Smooth muscle cell (in vitro differentiated cells): Measurements from ENCODE around the gene ACYP2. TPM values are rescaled to one million over a fixed set of nuclear protein-coding genes. Genes with fewer than 3 reads are reported as not detected.
"Not testable (repeated sequence)": the region's sequence is repeated elsewhere in the genome, so short reads cannot be mapped to it uniquely, and the experiment has no call there.

Source experiments
- DNase-seq: peaks from one replicate; lab custom pipeline; 2025; ENCODE audit not compliant: unreplicated experiment; lab: John Stamatoyannopoulos, UW
- H2AFZ ChIP-seq: fragments of 200-600 bp; sonication (generic); 2 replicates; pipeline ENCODE4 v1.6.0; 2016; ENCODE audit warnings: antibody characterized with exemption, low read depth, mild to moderate bottlenecking
- H3F3A ChIP-seq: fragments of 200-600 bp; sonication (generic); 2 replicates; pipeline ENCODE4 v1.6.0; 2017; ENCODE audit warnings: antibody characterized with exemption, low read depth
- H3K27ac ChIP-seq: fragments of 200-600 bp; sonication (generic); 2 replicates; pipeline ENCODE4 v1.5.1; 2016; ENCODE audit warnings: low read depth, mild to moderate bottlenecking
- H3K27me3 ChIP-seq: fragments of 200-600 bp; sonication (generic); 2 replicates; pipeline ENCODE4 v1.6.1; 2016; ENCODE audit warnings: low read depth, mild to moderate bottlenecking
- H3K36me3 ChIP-seq: fragments of 200-600 bp; sonication (generic); 2 replicates; pipeline ENCODE4 v1.5.1; 2016; ENCODE audit warnings: low read depth
- H3K4me1 ChIP-seq: fragments of 200-600 bp; sonication (generic); 2 replicates; pipeline ENCODE4 v1.5.1; 2016; ENCODE audit warnings: low read depth
- H3K4me2 ChIP-seq: fragments of 200-600 bp; sonication (generic); 2 replicates; pipeline ENCODE4 v1.6.0; 2016; ENCODE audit warnings: mild to moderate bottlenecking
- H3K4me3 ChIP-seq: fragments of 200-600 bp; sonication (generic); 2 replicates; pipeline ENCODE4 v1.5.1; 2016; ENCODE audit warnings: mild to moderate bottlenecking
- H3K79me2 ChIP-seq: fragments of 200-600 bp; sonication (generic); 2 replicates; pipeline ENCODE4 v1.6.0; 2016; ENCODE audit warnings: low read depth, mild to moderate bottlenecking
- H3K9ac ChIP-seq: fragments of 200-600 bp; sonication (generic); 2 replicates; pipeline ENCODE4 v1.6.0; 2016; ENCODE audit warnings: low read depth
- H3K9me3 ChIP-seq: fragments of 200-600 bp; sonication (generic); replicated peaks from 2 replicates; pipeline ENCODE4 v1.5.1; 2016; ENCODE audit warnings: low read depth
- H4K20me1 ChIP-seq: fragments of 200-600 bp; sonication (generic); 2 replicates; pipeline ENCODE4 v1.6.0; 2016; ENCODE audit warnings: low read depth
- WGBS: methylation state at CpG from one replicate; pipeline ENCODE4 v1.1.7; 2016; ENCODE audit warnings: low lambda C conversion rate; 5-methylcytosine and 5-hydroxymethylcytosine counted together
- polyA plus RNA-seq: library from polyadenylated mRNA; unstranded; fragments of >200 nt; fragmentation: Nextera tagmentation; extraction: Ambion mirVana; gene quantifications from 2 replicates; pipeline ENCODE4 v1.2.1, GENCODE V29; 2016
- total RNA-seq: library from RNA; depleted of rRNA; stranded (reverse); fragments of >200 nt; gene quantifications from 2 replicates; pipeline ENCODE4 v1.2.3, GENCODE V29; 2014
- TF ChIP-seq, protein P1 (sequence below): fragments of 200-600 bp; sonication (generic); IDR thresholded peaks from 2 replicates; pipeline ENCODE4 v1.5.1; 2017; ENCODE audit warnings: borderline replicate concordance, mild to moderate bottlenecking, antibody characterized with exemption; ENCODE audit not compliant: insufficient read depth, poor library complexity, severe bottlenecking

ACYP2 gene
- total and polyA plus RNA-seq, 2 experiments from 2014 or later, result 12.1 to 18.6 TPM

- Histone ChIP-seq H3K27me3 (no peaks in the 10 kb centered on the region), H4K20me1 (no peaks in the 10 kb centered on the region), H3K27ac (peak overlapping the region; percentile 67), H3K4me1 (no peaks in the 10 kb centered on the region), H3F3A (no peaks in the 10 kb centered on the region), H3K9me3 (no peaks in the 10 kb centered on the region), H3K9ac (no peak overlapping the region), H2AFZ (peak overlapping the region; percentile 5), H3K36me3 (no peaks in the 10 kb centered on the region), H3K79me2 (no peaks in the 10 kb centered on the region), H3K4me2 (peak overlapping the region; percentile 45), H3K4me3 (no peak overlapping the region)
- TF ChIP-seq, protein P1, sequence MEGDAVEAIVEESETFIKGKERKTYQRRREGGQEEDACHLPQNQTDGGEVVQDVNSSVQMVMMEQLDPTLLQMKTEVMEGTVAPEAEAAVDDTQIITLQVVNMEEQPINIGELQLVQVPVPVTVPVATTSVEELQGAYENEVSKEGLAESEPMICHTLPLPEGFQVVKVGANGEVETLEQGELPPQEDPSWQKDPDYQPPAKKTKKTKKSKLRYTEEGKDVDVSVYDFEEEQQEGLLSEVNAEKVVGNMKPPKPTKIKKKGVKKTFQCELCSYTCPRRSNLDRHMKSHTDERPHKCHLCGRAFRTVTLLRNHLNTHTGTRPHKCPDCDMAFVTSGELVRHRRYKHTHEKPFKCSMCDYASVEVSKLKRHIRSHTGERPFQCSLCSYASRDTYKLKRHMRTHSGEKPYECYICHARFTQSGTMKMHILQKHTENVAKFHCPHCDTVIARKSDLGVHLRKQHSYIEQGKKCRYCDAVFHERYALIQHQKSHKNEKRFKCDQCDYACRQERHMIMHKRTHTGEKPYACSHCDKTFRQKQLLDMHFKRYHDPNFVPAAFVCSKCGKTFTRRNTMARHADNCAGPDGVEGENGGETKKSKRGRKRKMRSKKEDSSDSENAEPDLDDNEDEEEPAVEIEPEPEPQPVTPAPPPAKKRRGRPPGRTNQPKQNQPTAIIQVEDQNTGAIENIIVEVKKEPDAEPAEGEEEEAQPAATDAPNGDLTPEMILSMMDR, result no peak
- WGBS, result 25% methylated on average over 2 of the region's 2 CpGs
- DNase-seq, result no peak
These were observed 146.1 kb downstream of the ACYP2 start for GRCh38 chr2:54261537-54261936.

DNA sequence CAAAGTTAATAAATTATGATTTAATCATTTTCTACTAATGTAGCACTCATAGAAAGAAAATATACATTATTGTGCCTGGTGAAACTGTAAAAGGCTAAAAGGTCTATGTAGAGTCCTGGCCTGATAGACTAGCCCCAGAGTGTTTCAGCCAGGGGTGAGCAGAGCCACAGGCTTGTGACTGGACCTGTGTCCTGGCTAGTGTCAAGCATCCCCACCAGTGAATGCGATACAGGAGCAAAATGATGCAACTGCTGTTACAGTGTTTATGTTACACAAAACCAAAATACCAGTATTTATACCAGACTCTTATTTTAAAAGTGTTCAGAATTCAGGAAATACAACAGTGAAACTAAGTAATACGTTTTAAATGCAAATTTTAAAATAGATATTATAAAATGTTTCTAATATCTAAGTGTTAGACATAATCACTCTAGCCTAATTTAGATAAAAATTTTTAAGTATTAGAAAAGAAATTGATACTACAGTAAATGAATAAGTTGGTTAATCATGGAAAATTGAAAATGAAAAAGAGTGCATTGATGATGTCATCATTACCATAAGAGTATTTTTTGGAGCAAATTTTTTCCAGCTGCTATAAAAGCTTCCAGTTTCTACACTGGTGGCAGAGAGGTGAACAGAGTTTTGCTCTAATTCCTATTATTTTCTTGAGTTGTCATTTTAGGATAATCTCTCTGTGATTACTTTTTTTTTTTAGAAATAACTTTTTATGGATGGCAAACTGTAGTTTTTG lies 146.8 kb downstream of the ACYP2 start:
- Histone ChIP-seq H3K9me3 (no peaks in the 10 kb centered on the region), H3K4me2 (peak overlapping the region; percentile 45), H3K4me3 (no peak overlapping the region), H3K79me2 (no peaks in the 10 kb centered on the region), H3K27me3 (no peaks in the 10 kb centered on the region), H4K20me1 (no peaks in the 10 kb centered on the region), H3K9ac (no peak overlapping the region), H3K27ac (peak overlapping the region; percentile 67), H3F3A (no peaks in the 10 kb centered on the region), H3K36me3 (no peaks in the 10 kb centered on the region), H2AFZ (no peak overlapping the region), H3K4me1 (no peaks in the 10 kb centered on the region)
- DNase-seq, result no peak
- WGBS, result 28% methylated on average over 2 of the region's 2 CpGs
- TF ChIP-seq, protein P1, result no peak

DNA sequence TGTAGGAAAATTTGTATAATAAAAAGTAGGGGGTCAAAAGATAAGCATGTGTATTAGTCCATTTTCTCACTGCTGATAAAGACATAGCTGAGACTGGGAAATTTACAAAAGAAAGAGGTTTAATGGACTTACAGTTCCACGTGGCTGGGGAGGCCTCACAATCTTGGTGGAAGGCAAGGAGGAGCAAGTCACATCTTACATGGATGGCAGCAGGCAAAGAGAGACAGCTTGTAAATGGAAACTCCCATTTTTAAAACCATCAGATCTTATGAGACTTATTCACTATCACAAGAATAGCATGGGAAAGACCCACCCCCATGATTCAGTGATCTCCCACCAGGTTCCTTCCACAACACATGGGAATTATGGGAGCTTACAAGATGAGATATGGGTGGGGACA lies 149.7 kb downstream of the ACYP2 start:
- not testable (repeated sequence) for H3F3A ChIP-seq, H3K27ac ChIP-seq, H3K27me3 ChIP-seq, H3K4me1 ChIP-seq, H3K36me3 ChIP-seq, H3K79me2 ChIP-seq, H3K4me2 ChIP-seq, H3K4me3 ChIP-seq, H4K20me1 ChIP-seq, DNase-seq, H3K9ac ChIP-seq, H3K9me3 ChIP-seq, H2AFZ ChIP-seq
- 60% methylated on average over 1 of the region's 1 CpG for WGBS

DNA sequence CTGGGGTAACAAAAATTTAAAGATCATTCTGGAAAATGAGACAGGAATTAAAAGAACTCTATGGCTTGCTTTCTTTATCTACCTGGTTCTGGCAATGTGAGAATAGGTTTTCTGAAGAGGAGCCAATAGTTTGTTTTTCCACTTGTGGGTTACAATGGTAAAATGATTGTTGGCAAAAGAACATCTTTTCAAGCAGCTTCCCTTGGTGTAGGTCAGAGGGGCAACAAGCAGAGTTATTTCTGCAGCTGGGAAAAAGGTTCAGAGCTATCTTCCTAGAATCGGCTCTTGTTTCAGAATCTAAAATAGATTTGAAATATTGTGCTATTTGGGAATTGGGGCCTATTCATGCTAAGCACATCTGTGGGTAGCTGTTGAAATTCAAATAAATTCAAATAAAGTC lies 152.2 kb downstream of the ACYP2 start:
- no peaks in the 10 kb centered on the region for H3K9me3 ChIP-seq
- no peak overlapping the region for H3K4me3 ChIP-seq
- H3K9ac ChIP-seq, result no peak overlapping the region
- TF ChIP-seq, protein P1, result no peak
- DNase-seq, result no peak
- no peak overlapping the region for H3K27ac ChIP-seq
- H3K27me3 ChIP-seq, result no peaks in the 10 kb centered on the region
- no peaks in the 10 kb centered on the region for H3K4me1 ChIP-seq
- no peaks in the 10 kb centered on the region for H4K20me1 ChIP-seq
- H2AFZ ChIP-seq, result no peak overlapping the region
- WGBS, result 94% methylated on average over 1 of the region's 1 CpG
- no peak overlapping the region for H3K4me2 ChIP-seq
- no peaks in the 10 kb centered on the region for H3K36me3 ChIP-seq
- no peaks in the 10 kb centered on the region for H3F3A ChIP-seq
- no peaks in the 10 kb centered on the region for H3K79me2 ChIP-seq
